K562 (cell line): ENCODE measurements around the gene ZBTB46. TPM values are rescaled to one million over a fixed set of nuclear protein-coding genes. Genes with fewer than 3 reads are reported as not detected.

ENCODE experiments used
- ATAC-seq: fragments of 200-7000 bp; cut with Tn5 transposase; 3 replicates; pipeline ENCODE4 v1.9.1; 2020; ENCODE audit warnings: moderate library complexity
- BruUV-seq: library from RNA; stranded (reverse); fragments of 400-500 nt; replicated peaks from 2 replicates; lab custom pipeline; 2021; lab: Mats Ljungman, UMichigan
- CTCF ChIA-PET: fragments of 300-600 bp; formaldehyde crosslinking; extraction: SDS; loops from one replicate; lab custom pipeline; 2021; ENCODE audit warnings: low intra/inter-chr PET ratio; lab: Yijun Ruan, JAX
- POLR2A ChIA-PET: fragments of 300-600, 350-650 bp; sonication (Branson Sonifier 250); formaldehyde crosslinking; extraction: SDS; loops from one replicate; lab custom pipeline; 2021; ENCODE audit warnings: antibody characterized with exemption, inconsistent platforms; lab: Yijun Ruan, JAX
- DNase-seq, 4 experiments: peaks; one replicate each; pipeline versions ENCODE4 v3.0.0 to v3.0.0-alpha.2; 2011 to 2018; ENCODE audit warnings: low spot score in 3 of 4, mixed read lengths in 3 of 4; ENCODE audit errors: extremely low read depth in 1 of 4
- FAIRE-seq: peaks from 2 replicates; lab custom pipeline; 2011; peaks lifted over from hg19 to GRCh38; lab: Jason Lieb, UNC
- H2AFZ ChIP-seq: 2 replicates; pipeline ENCODE4 v1.6.0; 2011; ENCODE audit warnings: low read depth, low read length, control low read depth, inconsistent platforms
- H3K27ac ChIP-seq: fragments of 200-600 bp; 3 replicates; pipeline ENCODE4 v1.8.0; 2011; ENCODE audit warnings: low read depth, mild to moderate bottlenecking, control low read depth, inconsistent platforms, low read length, moderate library complexity, mixed read lengths; ENCODE audit errors: extremely low read depth
- H3K27me3 ChIP-seq, 2 experiments: fragments of 300-600 bp in 1 of 2; 2 replicates in 1 of 2; 3 replicates in 1 of 2; pipeline versions ENCODE4 v1.6.0 to v1.8.0; 2011; ENCODE audit warnings: inconsistent platforms in 2 of 2, low read length in 2 of 2, mild to moderate bottlenecking in 1 of 2, mixed read lengths in 1 of 2, moderate library complexity in 1 of 2; ENCODE audit not compliant: control insufficient read depth in 2 of 2, insufficient read depth in 2 of 2
- H3K36me3 ChIP-seq: fragments of 300-600 bp; 3 replicates; pipeline ENCODE4 v1.8.0; 2011; ENCODE audit warnings: mild to moderate bottlenecking, low read length, inconsistent platforms; ENCODE audit not compliant: control insufficient read depth, insufficient read depth
- H3K4me1 ChIP-seq, 2 experiments: fragments of 200-600 bp in 1 of 2; replicated peaks in 1 of 2; 2 replicates in 1 of 2; 3 replicates in 1 of 2; pipeline versions ENCODE4 v1.5.1 to v1.8.0; 2011; ENCODE audit warnings: inconsistent platforms in 2 of 2, low read length in 2 of 2, mild to moderate bottlenecking in 1 of 2, mixed read lengths in 1 of 2, moderate library complexity in 1 of 2; ENCODE audit not compliant: control insufficient read depth in 2 of 2, insufficient read depth in 2 of 2
- H3K4me2 ChIP-seq: 2 replicates; pipeline ENCODE4 v1.6.1; 2011; ENCODE audit warnings: low read length, control low read depth, inconsistent platforms, mixed read lengths; ENCODE audit not compliant: insufficient read depth
- H3K4me3 ChIP-seq: fragments of 200-600 bp; sonication (generic), shearing (Covaris generic); 2 replicates; pipeline ENCODE4 v1.5.1; 2016; ENCODE audit warnings: control low read depth, inconsistent platforms
- H3K79me2 ChIP-seq: fragments of 200-600 bp; 3 replicates; pipeline ENCODE4 v1.8.0; 2011; ENCODE audit warnings: low read length, inconsistent platforms; ENCODE audit not compliant: control insufficient read depth, insufficient read depth
- H3K9ac ChIP-seq, 2 experiments: 2 replicates each; pipeline versions ENCODE4 v1.6.0 to v1.6.1; 2011; ENCODE audit warnings: low read depth in 2 of 2, low read length in 2 of 2, control low read depth in 1 of 2, inconsistent platforms in 1 of 2, mild to moderate bottlenecking in 1 of 2, mixed read lengths in 1 of 2; ENCODE audit not compliant: insufficient read depth in 1 of 2
- H3K9me1 ChIP-seq: one replicate; pipeline ENCODE4 v1.6.0; 2011; ENCODE audit warnings: inconsistent platforms, mild to moderate bottlenecking, low read length, moderate library complexity; ENCODE audit not compliant: control insufficient read depth, insufficient read depth
- H3K9me3 ChIP-seq: replicated peaks from 2 replicates; pipeline ENCODE4 v1.5.1; 2011; ENCODE audit warnings: low read depth, low read length, inconsistent platforms; ENCODE audit not compliant: control insufficient read depth, insufficient read depth
- H4K20me1 ChIP-seq: replicated peaks from 2 replicates; pipeline ENCODE4 v1.6.1; 2011; ENCODE audit warnings: low read length, inconsistent platforms, mixed read lengths; ENCODE audit not compliant: control insufficient read depth, insufficient read depth
- E2F8 ChIP-seq: fragments of 450-650 bp; IDR thresholded peaks from 2 replicates; pipeline ENCODE4 v1.7.1; 2018; ENCODE audit warnings: mild to moderate bottlenecking, low read depth; ENCODE audit not compliant: partially characterized antibody
- ELF4 ChIP-seq: fragments of 450-650 bp; formaldehyde crosslinking; IDR thresholded peaks from 2 replicates; pipeline ENCODE4 v1.4.0; 2022; ENCODE audit warnings: missing genetic modification characterization
- HNRNPK ChIP-seq: fragments of 200-400 bp; formaldehyde crosslinking; IDR thresholded peaks from one replicate; pipeline ENCODE4 v1.6.1; 2018; ENCODE audit warnings: mild to moderate bottlenecking, low read depth, low read length; ENCODE audit not compliant: poor library complexity, severe bottlenecking
- NCOA4 ChIP-seq: fragments of 450-650 bp; IDR thresholded peaks from 2 replicates; pipeline ENCODE4 v1.6.1; 2018; ENCODE audit warnings: mild to moderate bottlenecking; ENCODE audit not compliant: partially characterized antibody
- NKRF ChIP-seq: fragments of 450-650 bp; IDR thresholded peaks from 2 replicates; pipeline ENCODE4 v1.6.1; 2016; ENCODE audit warnings: borderline replicate concordance
- ZNF444 ChIP-seq: fragments of 250-450 bp; sonication (Bioruptor Pico); IDR thresholded peaks from 2 replicates; pipeline ENCODE4 v1.4.0; 2020; ENCODE audit warnings: mild to moderate bottlenecking, moderate library complexity
- ZZZ3 ChIP-seq: fragments of 450-650 bp; IDR thresholded peaks from 2 replicates; pipeline ENCODE4 v1.6.1; 2016; ENCODE audit warnings: antibody characterized with exemption, mild to moderate bottlenecking, moderate library complexity
- WGBS: fragments of 100-300 bp; shearing (Covaris generic); methylation state at CpG from one replicate; pipeline ENCODE4 v1.1.6; 2016; ENCODE audit warnings: low coverage, mixed read lengths; ENCODE audit not compliant: insufficient coverage; ENCODE audit errors: missing lambda C conversion rate; 5-methylcytosine and 5-hydroxymethylcytosine counted together
- in situ Hi-C: fragments of 300-500 bp; cut with MboI; formaldehyde crosslinking; loops from 4 replicates; pipeline ENCODE4 v1.15.0; 2018; ENCODE audit warnings: inconsistent platforms, mixed read lengths
- intact Hi-C: fragments of 100-400 bp; cut with micrococcal nuclease; formaldehyde crosslinking; loops from 2 replicates; pipeline ENCODE4 v1.14.2; 2022
- polyA plus RNA-seq, 8 experiments: library from polyadenylated mRNA; depleted of rRNA in 4 of 8; stranded (reverse) in 5 of 8; unstranded in 3 of 8; fragments of >200 nt; fragmentation: Nextera tagmentation in 2 of 8; fragmentation: Illumina TruSeq in 1 of 8; extraction: Ambion mirVana in 2 of 8; extraction: Trizol in 1 of 8; gene quantifications; 2 replicates each; pipeline versions ENCODE4 v1.2.1 to v1.2.3, GENCODE V29; 2011 to 2014; ENCODE audit warnings: inconsistent platforms in 1 of 8, missing spikeins in 1 of 8
- total RNA-seq, 7 experiments: library from RNA; depleted of rRNA in 6 of 7; stranded (reverse); fragments of >200 nt in 6 of 7; fragmentation: Illumina TruSeq in 2 of 7; extraction: Trizol in 2 of 7; gene quantifications; 2 replicates each; pipeline versions ENCODE4 v1.2.1 to v1.2.3, GENCODE V29; 2011 to 2021; ENCODE audit warnings: low replicate concordance in 1 of 7
- TF ChIP-seq, protein P1 (sequence below): sonication (generic); formaldehyde crosslinking; IDR thresholded peaks from 2 replicates; pipeline ENCODE4 v1.8.0; 2023; ENCODE audit warnings: missing genetic modification reagents, mild to moderate bottlenecking, borderline replicate concordance
- TF ChIP-seq, protein P2 (sequence below): fragments of 250-450 bp; sonication (Bioruptor Pico); IDR thresholded peaks from 2 replicates; pipeline ENCODE4 v1.5.0; 2020; ENCODE audit warnings: mild to moderate bottlenecking, borderline replicate concordance

The ZBTB46 gene
- total and polyA plus RNA-seq, 9 of the 15 experiments (the other 6 are each of a cell fraction or from before 2014, with no cell fraction given): 0.29 to 4.1 (median 1.1) TPM

DNA sequence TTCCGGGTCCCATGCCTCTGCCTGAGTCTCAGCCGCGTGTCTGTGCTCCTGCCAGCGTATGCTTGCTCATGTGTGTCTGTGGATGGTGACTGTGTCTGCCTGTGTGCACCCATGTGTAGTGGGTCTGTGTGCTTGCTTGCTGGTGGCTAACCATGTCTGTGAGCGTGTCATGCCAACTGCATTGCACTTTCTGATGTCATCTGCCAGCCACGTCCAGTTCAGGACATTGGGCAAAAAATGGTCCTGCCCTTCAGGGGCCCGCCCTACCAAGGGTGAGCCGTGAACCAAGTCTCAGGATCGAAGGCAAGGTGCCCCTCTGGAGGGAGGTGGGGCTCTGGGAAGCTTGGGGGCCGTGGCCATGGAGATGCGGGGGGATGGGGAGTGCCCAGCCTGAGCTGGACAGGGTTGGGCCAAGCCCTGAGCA is 9.4 kb upstream of the ZBTB46 start:
- DNase-seq (no peak), ATAC-seq (no peak), FAIRE-seq (no peak)
- intact Hi-C loops: no loop called here
- no peak overlapping the region for H3K27ac ChIP-seq
- ChIA-PET CTCF (no interaction called here), POLR2A (no interaction called here)
- H3K4me3 ChIP-seq: no peak overlapping the region
- H3K9me1 ChIP-seq: no peaks in the 10 kb centered on the region
- in situ Hi-C loops: no loop called here
- no TSS peak for BruUV-seq
- no peaks in the 10 kb centered on the region for H3K9me3 ChIP-seq
- H3K4me1 ChIP-seq: peaks cover 0 to 40% of the 10 kb centered on the region in 2 experiments; a peak in 2 of 5 replicates
- no peaks in the 10 kb centered on the region for H4K20me1 ChIP-seq
- H3K79me2 ChIP-seq: no peaks in the 10 kb centered on the region
- 43% methylated on average over 11 of the region's 11 CpGs for WGBS
- H3K9ac ChIP-seq: no peak overlapping the region
- H3K27me3 ChIP-seq: no peaks in the 10 kb centered on the region
- H2AFZ ChIP-seq: no peak overlapping the region
- no peaks in the 10 kb centered on the region for H3K36me3 ChIP-seq
- H3K4me2 ChIP-seq: no peak overlapping the region
- TF ChIP-seq ELF4 (CRISPR knock-in tag) (no peak), NKRF (no peak), ZZZ3 (no peak), ZNF444 (CRISPR knock-in tag) (no peak), E2F8 (no peak), HNRNPK (no peak), NCOA4 (no peak)
- TF ChIP-seq, protein P1, sequence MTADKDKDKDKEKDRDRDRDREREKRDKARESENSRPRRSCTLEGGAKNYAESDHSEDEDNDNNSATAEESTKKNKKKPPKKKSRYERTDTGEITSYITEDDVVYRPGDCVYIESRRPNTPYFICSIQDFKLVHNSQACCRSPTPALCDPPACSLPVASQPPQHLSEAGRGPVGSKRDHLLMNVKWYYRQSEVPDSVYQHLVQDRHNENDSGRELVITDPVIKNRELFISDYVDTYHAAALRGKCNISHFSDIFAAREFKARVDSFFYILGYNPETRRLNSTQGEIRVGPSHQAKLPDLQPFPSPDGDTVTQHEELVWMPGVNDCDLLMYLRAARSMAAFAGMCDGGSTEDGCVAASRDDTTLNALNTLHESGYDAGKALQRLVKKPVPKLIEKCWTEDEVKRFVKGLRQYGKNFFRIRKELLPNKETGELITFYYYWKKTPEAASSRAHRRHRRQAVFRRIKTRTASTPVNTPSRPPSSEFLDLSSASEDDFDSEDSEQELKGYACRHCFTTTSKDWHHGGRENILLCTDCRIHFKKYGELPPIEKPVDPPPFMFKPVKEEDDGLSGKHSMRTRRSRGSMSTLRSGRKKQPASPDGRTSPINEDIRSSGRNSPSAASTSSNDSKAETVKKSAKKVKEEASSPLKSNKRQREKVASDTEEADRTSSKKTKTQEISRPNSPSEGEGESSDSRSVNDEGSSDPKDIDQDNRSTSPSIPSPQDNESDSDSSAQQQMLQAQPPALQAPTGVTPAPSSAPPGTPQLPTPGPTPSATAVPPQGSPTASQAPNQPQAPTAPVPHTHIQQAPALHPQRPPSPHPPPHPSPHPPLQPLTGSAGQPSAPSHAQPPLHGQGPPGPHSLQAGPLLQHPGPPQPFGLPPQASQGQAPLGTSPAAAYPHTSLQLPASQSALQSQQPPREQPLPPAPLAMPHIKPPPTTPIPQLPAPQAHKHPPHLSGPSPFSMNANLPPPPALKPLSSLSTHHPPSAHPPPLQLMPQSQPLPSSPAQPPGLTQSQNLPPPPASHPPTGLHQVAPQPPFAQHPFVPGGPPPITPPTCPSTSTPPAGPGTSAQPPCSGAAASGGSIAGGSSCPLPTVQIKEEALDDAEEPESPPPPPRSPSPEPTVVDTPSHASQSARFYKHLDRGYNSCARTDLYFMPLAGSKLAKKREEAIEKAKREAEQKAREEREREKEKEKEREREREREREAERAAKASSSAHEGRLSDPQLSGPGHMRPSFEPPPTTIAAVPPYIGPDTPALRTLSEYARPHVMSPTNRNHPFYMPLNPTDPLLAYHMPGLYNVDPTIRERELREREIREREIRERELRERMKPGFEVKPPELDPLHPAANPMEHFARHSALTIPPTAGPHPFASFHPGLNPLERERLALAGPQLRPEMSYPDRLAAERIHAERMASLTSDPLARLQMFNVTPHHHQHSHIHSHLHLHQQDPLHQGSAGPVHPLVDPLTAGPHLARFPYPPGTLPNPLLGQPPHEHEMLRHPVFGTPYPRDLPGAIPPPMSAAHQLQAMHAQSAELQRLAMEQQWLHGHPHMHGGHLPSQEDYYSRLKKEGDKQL (CRISPR knock-in tag): no peak
- TF ChIP-seq, protein P2, sequence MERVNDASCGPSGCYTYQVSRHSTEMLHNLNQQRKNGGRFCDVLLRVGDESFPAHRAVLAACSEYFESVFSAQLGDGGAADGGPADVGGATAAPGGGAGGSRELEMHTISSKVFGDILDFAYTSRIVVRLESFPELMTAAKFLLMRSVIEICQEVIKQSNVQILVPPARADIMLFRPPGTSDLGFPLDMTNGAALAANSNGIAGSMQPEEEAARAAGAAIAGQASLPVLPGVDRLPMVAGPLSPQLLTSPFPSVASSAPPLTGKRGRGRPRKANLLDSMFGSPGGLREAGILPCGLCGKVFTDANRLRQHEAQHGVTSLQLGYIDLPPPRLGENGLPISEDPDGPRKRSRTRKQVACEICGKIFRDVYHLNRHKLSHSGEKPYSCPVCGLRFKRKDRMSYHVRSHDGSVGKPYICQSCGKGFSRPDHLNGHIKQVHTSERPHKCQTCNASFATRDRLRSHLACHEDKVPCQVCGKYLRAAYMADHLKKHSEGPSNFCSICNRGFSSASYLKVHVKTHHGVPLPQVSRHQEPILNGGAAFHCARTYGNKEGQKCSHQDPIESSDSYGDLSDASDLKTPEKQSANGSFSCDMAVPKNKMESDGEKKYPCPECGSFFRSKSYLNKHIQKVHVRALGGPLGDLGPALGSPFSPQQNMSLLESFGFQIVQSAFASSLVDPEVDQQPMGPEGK (CRISPR knock-in tag): no peak
